H9 (cell line): ENCODE measurements around the gene KIF6. TPM values are rescaled to one million over a fixed set of nuclear protein-coding genes. Genes with fewer than 3 reads are reported as not detected.

Experiments used
- DNase-seq: peaks from one replicate; pipeline ENCODE4 v3.0.0-alpha.2; 2017
- H2AFZ ChIP-seq: one replicate; pipeline ENCODE4 v1.6.1; 2013; ENCODE audit warnings: mild to moderate bottlenecking, low read length, control low read depth, moderate library complexity
- H2AK5ac ChIP-seq: 2 replicates; pipeline ENCODE4 v1.6.1; 2013; ENCODE audit warnings: low read length, control low read depth, mixed read lengths; ENCODE audit not compliant: insufficient read length
- H2BK120ac ChIP-seq: one replicate; pipeline ENCODE4 v1.6.1; 2013; ENCODE audit warnings: low read depth, mild to moderate bottlenecking, low read length, control low read depth, inconsistent platforms; ENCODE audit not compliant: poor library complexity, severe bottlenecking
- H2BK12ac ChIP-seq: 2 replicates; pipeline ENCODE4 v1.6.1; 2013; ENCODE audit warnings: low read length, control low read depth, mixed read lengths, low read depth; ENCODE audit not compliant: insufficient read length
- H2BK15ac ChIP-seq: 2 replicates; pipeline ENCODE4 v1.6.1; 2013; ENCODE audit warnings: low read depth, low read length, control low read depth
- H2BK20ac ChIP-seq: one replicate; pipeline ENCODE4 v1.6.1; 2013; ENCODE audit warnings: low read depth, mild to moderate bottlenecking, low read length, control low read depth, inconsistent platforms; ENCODE audit not compliant: poor library complexity, severe bottlenecking
- H2BK5ac ChIP-seq: 2 replicates; pipeline ENCODE4 v1.6.1; 2013; ENCODE audit warnings: low read length, control low read depth, mixed read lengths; ENCODE audit not compliant: insufficient read length
- H3K14ac ChIP-seq: 2 replicates; pipeline ENCODE4 v1.6.1; 2013; ENCODE audit warnings: low read length, control low read depth; ENCODE audit not compliant: insufficient read depth
- H3K18ac ChIP-seq: 2 replicates; pipeline ENCODE4 v1.6.1; 2013; ENCODE audit warnings: low read depth, mild to moderate bottlenecking, mixed read lengths, low read length, control low read depth; ENCODE audit not compliant: insufficient read length
- H3K23ac ChIP-seq: 2 replicates; pipeline ENCODE4 v1.6.1; 2013; ENCODE audit warnings: low read length, control low read depth, mixed read lengths, low read depth; ENCODE audit not compliant: insufficient read length
- H3K23me2 ChIP-seq: 2 replicates; pipeline ENCODE4 v1.6.1; 2013; ENCODE audit warnings: low read depth, mild to moderate bottlenecking, mixed read lengths, low read length, control low read depth; ENCODE audit not compliant: insufficient read length, poor library complexity, severe bottlenecking
- H3K27ac ChIP-seq: 2 replicates; pipeline ENCODE4 v1.5.1; 2013; ENCODE audit warnings: low read length, control low read depth, mixed read lengths, low read depth; ENCODE audit not compliant: insufficient read length
- H3K27me3 ChIP-seq: 2 replicates; pipeline ENCODE4 v1.6.1; 2013; ENCODE audit warnings: low read length, control low read depth, inconsistent platforms; ENCODE audit not compliant: insufficient read depth
- H3K4ac ChIP-seq: 2 replicates; pipeline ENCODE4 v1.6.1; 2013; ENCODE audit warnings: low read depth, mild to moderate bottlenecking, control low read depth, inconsistent platforms, low read length, moderate library complexity
- H3K4me1 ChIP-seq: 2 replicates; pipeline ENCODE4 v1.6.1; 2013; ENCODE audit warnings: low read length, control low read depth, inconsistent platforms; ENCODE audit not compliant: insufficient read depth
- H3K4me2 ChIP-seq: 2 replicates; pipeline ENCODE4 v1.6.1; 2013; ENCODE audit warnings: low read length, control low read depth, mixed read lengths; ENCODE audit not compliant: insufficient read length, insufficient read depth
- H3K56ac ChIP-seq: 2 replicates; pipeline ENCODE4 v1.6.1; 2013; ENCODE audit warnings: low read depth, mild to moderate bottlenecking, mixed read lengths, low read length, control low read depth; ENCODE audit not compliant: insufficient read length
- H3K79me1 ChIP-seq: 2 replicates; pipeline ENCODE4 v1.6.1; 2013; ENCODE audit warnings: low read depth, mild to moderate bottlenecking, moderate library complexity, low read length, control low read depth, inconsistent platforms; ENCODE audit not compliant: insufficient read depth, poor library complexity, severe bottlenecking
- H3K79me2 ChIP-seq: 2 replicates; pipeline ENCODE4 v1.6.1; 2013; ENCODE audit warnings: low read length, control low read depth, inconsistent platforms; ENCODE audit not compliant: insufficient read depth
- H3K9ac ChIP-seq: 2 replicates; pipeline ENCODE4 v1.6.1; 2013; ENCODE audit warnings: low read length, control low read depth, mixed read lengths; ENCODE audit not compliant: insufficient read length; ENCODE audit errors: extremely low read depth
- H3K9me3 ChIP-seq: one replicate; pipeline ENCODE4 v1.6.1; 2013; ENCODE audit warnings: low read depth, low read length, inconsistent platforms; ENCODE audit not compliant: control insufficient read depth
- H3T11ph ChIP-seq: one replicate; pipeline ENCODE4 v1.6.1; 2013; ENCODE audit warnings: mild to moderate bottlenecking, low read length, control low read depth, inconsistent platforms
- H4K20me1 ChIP-seq: one replicate; pipeline ENCODE4 v1.6.1; 2013; ENCODE audit not compliant: control insufficient read depth, insufficient read length, insufficient read depth
- H4K5ac ChIP-seq: 2 replicates; pipeline ENCODE4 v1.6.1; 2013; ENCODE audit warnings: low read depth, mild to moderate bottlenecking, mixed read lengths, low read length, control low read depth; ENCODE audit not compliant: insufficient read length
- H4K8ac ChIP-seq: replicated peaks from 2 replicates; pipeline ENCODE4 v1.6.1; 2013; ENCODE audit warnings: low read length, control low read depth, mixed read lengths, low read depth; ENCODE audit not compliant: insufficient read length
- H4K91ac ChIP-seq: 2 replicates; pipeline ENCODE4 v1.6.1; 2013; ENCODE audit warnings: low read depth, mild to moderate bottlenecking, moderate library complexity, mixed read lengths, low read length, control low read depth; ENCODE audit not compliant: insufficient read length
- H3K27ac Mint-ChIP-seq, 3 experiments: 2 replicates in 2 of 3; 3 replicates in 1 of 3; pipeline ENCODE4 v1.8.0; 2020 to 2021; ENCODE audit warnings: mixed read lengths in 3 of 3, mild to moderate bottlenecking in 1 of 3, moderate library complexity in 1 of 3
- H3K27me3 Mint-ChIP-seq: 2 replicates; pipeline ENCODE4 v1.8.0; 2021; ENCODE audit warnings: low read depth, mild to moderate bottlenecking, moderate library complexity, mixed read lengths
- H3K36me3 Mint-ChIP-seq, 3 experiments: 2 replicates in 2 of 3; 3 replicates in 1 of 3; pipeline ENCODE4 v1.8.0; 2020 to 2021; ENCODE audit warnings: low read depth in 3 of 3, mixed read lengths in 3 of 3; ENCODE audit not compliant: insufficient read depth in 1 of 3
- H3K4me1 Mint-ChIP-seq, 2 experiments: 2 replicates each; pipeline ENCODE4 v1.8.0; 2020; ENCODE audit warnings: mixed read lengths in 2 of 2
- H3K4me3 Mint-ChIP-seq, 2 experiments: 2 replicates in 1 of 2; 3 replicates in 1 of 2; pipeline ENCODE4 v1.8.0; 2020 to 2021; ENCODE audit warnings: mild to moderate bottlenecking in 2 of 2, mixed read lengths in 2 of 2, moderate library complexity in 1 of 2
- H3K9me3 Mint-ChIP-seq, 2 experiments: 2 replicates in 1 of 2; 3 replicates in 1 of 2; pipeline ENCODE4 v1.8.0; 2020; ENCODE audit warnings: mild to moderate bottlenecking in 2 of 2, mixed read lengths in 2 of 2, moderate library complexity in 1 of 2
- CTCF ChIP-seq: fragments of 200-600 bp; sonication (generic); conservative IDR thresholded peaks from 3 replicates; pipeline ENCODE4 v1.8.0; 2021; ENCODE audit warnings: antibody characterized with exemption, mild to moderate bottlenecking
- WGBS: extraction: QIAGEN DNeasy Blood & Tissue Kit; methylation state at CpG from one replicate; pipeline ENCODE4 v1.1.7; 2013; ENCODE audit warnings: missing lambda C conversion rate, low lambda C conversion rate, mixed read lengths; ENCODE audit not compliant: insufficient read length; ENCODE audit errors: extremely low coverage; 5-methylcytosine and 5-hydroxymethylcytosine counted together
- total RNA-seq: library from RNA; stranded (reverse); gene quantifications from 2 replicates; pipeline ENCODE4 v1.2.1, GENCODE V29; 2021

The KIF6 gene
- total RNA-seq, 1 experiment from 2014 or later: 0.63 TPM

DNA sequence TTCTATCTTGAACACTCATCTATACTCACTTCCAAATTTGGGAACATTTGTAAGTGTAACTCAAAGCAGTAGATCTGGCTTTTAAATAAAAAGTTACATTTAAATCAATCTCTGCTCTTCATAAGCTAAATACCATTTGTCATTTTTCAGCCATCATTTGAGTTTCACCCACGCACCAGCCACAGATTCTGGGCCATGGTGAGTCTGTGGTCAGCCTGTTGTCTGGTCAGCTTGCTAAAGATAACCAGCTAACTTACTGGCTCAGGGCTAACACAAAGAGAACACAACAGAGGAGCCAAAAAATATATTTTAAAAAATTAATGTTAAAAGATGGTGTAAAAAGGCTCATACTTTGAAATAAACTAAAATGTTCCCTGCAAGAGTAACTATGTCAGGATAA lies 181.3 kb downstream of the KIF6 start:
- Histone ChIP-seq H2AFZ (no peak overlapping the region), H3K14ac (no peak overlapping the region), H2BK120ac (no peak overlapping the region), H3K27me3 (no peaks in the 10 kb centered on the region), H2BK20ac (no peak overlapping the region), H3K4ac (no peak overlapping the region), H3K4me2 (no peak overlapping the region), H3K56ac (no peak overlapping the region), H3K18ac (no peak overlapping the region), H3K79me2 (no peaks in the 10 kb centered on the region), H2BK12ac (no peak overlapping the region), H3K23ac (no peak overlapping the region), H4K91ac (no peak overlapping the region), H2AK5ac (no peak overlapping the region), H3T11ph (no peak overlapping the region), H2BK15ac (no peak overlapping the region), H3K4me1 (no peaks in the 10 kb centered on the region), H3K79me1 (no peaks in the 10 kb centered on the region), H4K20me1 (no peaks in the 10 kb centered on the region), H4K5ac (no peak overlapping the region), H3K9ac (no peak overlapping the region), H3K9me3 (no peaks in the 10 kb centered on the region), H3K27ac (no peak overlapping the region), H3K23me2 (no peaks in the 10 kb centered on the region), H4K8ac (no peak overlapping the region), H2BK5ac (no peak overlapping the region)
- Mint-ChIP-seq H3K36me3 (no peaks in the 10 kb centered on the region), H3K27me3 (peaks cover 3% of the 10 kb centered on the region), H3K4me1 (peaks cover 3 to 5% of the 10 kb centered on the region in 2 experiments; a peak in 3 of 4 replicates), H3K4me3 (no peak overlapping the region), H3K27ac (peak overlapping the region in 1 of 3 experiments; percentile 66; a peak in 1 of 7 replicates), H3K9me3 (no peaks in the 10 kb centered on the region)
- WGBS: no CpG with 5 or more reads among the region's 1 CpG
- DNase-seq: no peak
- TF ChIP-seq CTCF: no peak
